K562 (cell line): Measurements from ENCODE around the gene UBL5. TPM values are rescaled to one million over a fixed set of nuclear protein-coding genes. Genes with fewer than 3 reads are reported as not detected.

ENCODE experiments used
- AFF4 ChIP-seq: sonication (generic); formaldehyde crosslinking; IDR thresholded peaks from 2 replicates; pipeline ENCODE4 v1.8.0; 2023; ENCODE audit warnings: mild to moderate bottlenecking, missing genetic modification reagents
- BRD9 ChIP-seq: fragments of 450-650 bp; IDR thresholded peaks from 2 replicates; pipeline ENCODE4 v1.6.1; 2018; ENCODE audit warnings: low read depth; ENCODE audit not compliant: partially characterized antibody
- CCAR2 ChIP-seq: fragments of 200-400 bp; formaldehyde crosslinking; IDR thresholded peaks from 2 replicates; pipeline ENCODE4 v1.6.1; 2017; ENCODE audit warnings: mild to moderate bottlenecking, low read depth, low read length
- CREM ChIP-seq: IDR thresholded peaks from 2 replicates; pipeline ENCODE4 v1.6.1; 2014; ENCODE audit warnings: antibody characterized with exemption, low read depth
- FIP1L1 ChIP-seq: fragments of 200-400 bp; formaldehyde crosslinking; IDR thresholded peaks from 2 replicates; pipeline ENCODE4 v1.6.1; 2018; ENCODE audit warnings: mild to moderate bottlenecking, low read depth, low read length; ENCODE audit not compliant: poor library complexity, severe bottlenecking
- GTF2E2 ChIP-seq: fragments of 200-800 bp; sonication (Bioruptor generic); IDR thresholded peaks from 2 replicates; pipeline ENCODE4 v1.6.1; 2016; ENCODE audit warnings: missing genetic modification characterization, missing compliant biosample characterization
- HIVEP1 ChIP-seq: fragments of 250-450 bp; sonication (Bioruptor Pico); IDR thresholded peaks from 2 replicates; pipeline ENCODE4 v1.4.0; 2020; ENCODE audit warnings: mild to moderate bottlenecking
- KDM4B ChIP-seq, 2 experiments: fragments of 450-650 bp in 1 of 2; sonication (generic) in 1 of 2; IDR thresholded peaks; 2 replicates each; pipeline ENCODE4 v1.6.1; 2016 to 2017; ENCODE audit warnings: borderline replicate concordance in 2 of 2, antibody characterized with exemption in 1 of 2, low read depth in 1 of 2, mild to moderate bottlenecking in 1 of 2
- MCM3 ChIP-seq: fragments of 450-650 bp; IDR thresholded peaks from 2 replicates; pipeline ENCODE4 v1.6.1; 2016
- NONO ChIP-seq, 2 experiments: fragments of 200-400 bp in 1 of 2; fragments of 450-650 bp in 1 of 2; formaldehyde crosslinking in 1 of 2; IDR thresholded peaks; 2 replicates each; pipeline ENCODE4 v1.6.1; 2017; ENCODE audit warnings: low read depth in 2 of 2, mild to moderate bottlenecking in 2 of 2, moderate library complexity in 2 of 2, low read length in 1 of 2
- PHF20 ChIP-seq: fragments of 450-650 bp; IDR thresholded peaks from 2 replicates; pipeline ENCODE4 v1.6.1; 2018; ENCODE audit not compliant: partially characterized antibody
- PML ChIP-seq: IDR thresholded peaks from 2 replicates; pipeline ENCODE4 v1.6.1; 2012; ENCODE audit warnings: low read length, inconsistent platforms
- POLR2AphosphoS5 ChIP-seq: IDR thresholded peaks from 2 replicates; pipeline ENCODE4 v1.6.1; 2011; ENCODE audit warnings: mild to moderate bottlenecking, low read depth, low read length, moderate library complexity; ENCODE audit not compliant: control insufficient read depth, insufficient read depth
- RBM34 ChIP-seq: fragments of 200-400 bp; formaldehyde crosslinking; IDR thresholded peaks from 2 replicates; pipeline ENCODE4 v1.6.1; 2018; ENCODE audit warnings: low read length, borderline replicate concordance; ENCODE audit not compliant: insufficient read depth
- RFX7 ChIP-seq: fragments of 250-450 bp; sonication (Bioruptor Pico); IDR thresholded peaks from 2 replicates; pipeline ENCODE4 v1.5.1; 2021; ENCODE audit warnings: mild to moderate bottlenecking
- RHOXF2B ChIP-seq: fragments of 250-450 bp; sonication (Bioruptor Pico); conservative IDR thresholded peaks from 2 replicates; pipeline ENCODE4 v1.5.1; 2021
- SREBF2 ChIP-seq: sonication (generic); formaldehyde crosslinking; IDR thresholded peaks from 2 replicates; pipeline ENCODE4 v1.4.0; 2020; ENCODE audit warnings: mild to moderate bottlenecking, missing genetic modification reagents
- TFAP4 ChIP-seq: sonication (generic); formaldehyde crosslinking; IDR thresholded peaks from 2 replicates; pipeline ENCODE4 v1.8.0; 2022; ENCODE audit warnings: missing genetic modification reagents, mild to moderate bottlenecking, moderate library complexity, borderline replicate concordance
- ZBTB43 ChIP-seq: sonication (generic); formaldehyde crosslinking; IDR thresholded peaks from 2 replicates; pipeline ENCODE4 v1.8.0; 2023; ENCODE audit warnings: mild to moderate bottlenecking, missing genetic modification reagents
- ZEB2 ChIP-seq: fragments of 450-650 bp; IDR thresholded peaks from 2 replicates; pipeline ENCODE4 v1.6.1; 2016
- ZNF197 ChIP-seq: fragments of 200-800 bp; sonication (Bioruptor generic); IDR thresholded peaks from 2 replicates; pipeline ENCODE4 v1.6.1; 2016; ENCODE audit warnings: low read depth, missing genetic modification characterization, missing compliant biosample characterization
- ZNF696 ChIP-seq: fragments of 250-450 bp; sonication (Bioruptor Pico); conservative IDR thresholded peaks from 2 replicates; pipeline ENCODE4 v1.4.0; 2020; ENCODE audit warnings: mild to moderate bottlenecking, moderate library complexity
- ZSCAN32 ChIP-seq: fragments of 450-650 bp; formaldehyde crosslinking; IDR thresholded peaks from 2 replicates; pipeline ENCODE4 v1.4.0; 2020; ENCODE audit warnings: mild to moderate bottlenecking, moderate library complexity
- polyA plus RNA-seq, 8 experiments: library from polyadenylated mRNA; depleted of rRNA in 4 of 8; stranded (reverse) in 5 of 8; unstranded in 3 of 8; fragments of >200 nt; fragmentation: Nextera tagmentation in 2 of 8; fragmentation: Illumina TruSeq in 1 of 8; extraction: Ambion mirVana in 2 of 8; extraction: Trizol in 1 of 8; gene quantifications; 2 replicates each; pipeline versions ENCODE4 v1.2.1 to v1.2.3, GENCODE V29; 2011 to 2014; ENCODE audit warnings: inconsistent platforms in 1 of 8, missing spikeins in 1 of 8
- total RNA-seq, 7 experiments: library from RNA; depleted of rRNA in 6 of 7; stranded (reverse); fragments of >200 nt in 6 of 7; fragmentation: Illumina TruSeq in 2 of 7; extraction: Trizol in 2 of 7; gene quantifications; 2 replicates each; pipeline versions ENCODE4 v1.2.1 to v1.2.3, GENCODE V29; 2011 to 2021; ENCODE audit warnings: low replicate concordance in 1 of 7

Gene UBL5
- total and polyA plus RNA-seq, 9 of the 15 experiments (the other 6 are each of a cell fraction or from before 2014, with no cell fraction given): 410 to 1,266 (median 613) TPM

- TF ChIP-seq POLR2AphosphoS5: peak; percentile 92
- no peak for TF ChIP-seq ZNF197
- no peak for TF ChIP-seq NONO (IDR thresholded peaks at IDR 0.05; ENCODE audit: low read depth in 2 of 2, low read length in 1 of 2)
- no peak for TF ChIP-seq SREBF2 (CRISPR knock-in tag)
- TF ChIP-seq PHF20: peak; percentile 94
- no peak for TF ChIP-seq CCAR2
- TF ChIP-seq RHOXF2B (CRISPR knock-in tag): no peak
- TF ChIP-seq CREM: peak; percentile 54; the same call in 1 of the 2 replicates
- TF ChIP-seq BRD9: no peak
- no peak for TF ChIP-seq RBM34
- TF ChIP-seq ZBTB43 (CRISPR knock-in tag): no peak
- peak; percentile 72 for TF ChIP-seq ZEB2
- TF ChIP-seq HIVEP1 (CRISPR knock-in tag): no peak
- no peak for TF ChIP-seq ZNF696
- peak; percentile 62 for TF ChIP-seq PML
- TF ChIP-seq KDM4B (IDR thresholded peaks at IDR 0.05; ENCODE audit: borderline replicate concordance in 2 of 2, low read depth in 1 of 2): peak in 1 of 2 experiments; percentile 98; a peak in 2 of 4 replicates
- TF ChIP-seq RFX7 (CRISPR knock-in tag): no peak
- no peak; the same call in 1 of the 2 replicates for TF ChIP-seq GTF2E2
- TF ChIP-seq ZSCAN32 (CRISPR knock-in tag): no peak
- 0 out of 2 replicates have a peak, but pooled peaks have one; percentile 6 for TF ChIP-seq AFF4 (CRISPR knock-in tag)
- TF ChIP-seq FIP1L1: no peak
- TF ChIP-seq MCM3: no peak
- TF ChIP-seq TFAP4 (CRISPR knock-in tag): peak; percentile 39
These were observed at the start of gene UBL5 (continued) for GRCh38 chr19:9827289-9828238.
